Gastrocnemius medialis (tissue), 4 donors: ENCODE measurements around the gene KLK5.

Source experiments
- CTCF ChIP-seq, 5 experiments: fragments of 450-650 bp in 3 of 5; fragments of 200-600 bp in 2 of 5; sonication (generic) in 2 of 5; IDR thresholded peaks in 4 of 5; conservative IDR thresholded peaks in 1 of 5; 1 replicate in 4 of 5; 2 replicates in 1 of 5; pipeline ENCODE4 v1.5.1; 2016 to 2019; ENCODE audit warnings: antibody characterized with exemption in 5 of 5, mild to moderate bottlenecking in 3 of 5, moderate library complexity in 3 of 5
- POLR2A ChIP-seq, 2 donors: fragments of 450-650 bp; IDR thresholded peaks; one replicate each; pipeline ENCODE4 v1.6.1; 2017; ENCODE audit warnings: antibody characterized with exemption in 2 of 2, mild to moderate bottlenecking in 2 of 2, moderate library complexity in 2 of 2

- TF ChIP-seq CTCF (IDR thresholded peaks at IDR 0.05 in 4 of 5, conservative IDR thresholded peaks at IDR 0.05 in 1 of 5), result peak in 3 of 5 experiments; percentile 41 to 61 (median 53)
- no peak for TF ChIP-seq POLR2A (IDR thresholded peaks at IDR 0.05)
Observed at GRCh38 chr19:50922317-50922853, 30.5 kb downstream of the KLK5 start.
